ENCODE results near the gene LPCAT2. TPM values are rescaled to one million over a fixed set of nuclear protein-coding genes. Genes with fewer than 3 reads are reported as not detected.

The LPCAT2 gene
- total RNA-seq, 1 donor from 2014 or later, result 3.7 TPM

- Mint-ChIP-seq H3K4me3 (no peak overlapping the region), H3K27me3 (peaks cover 6% of the 10 kb centered on the region), H3K27ac (no peak overlapping the region), H3K9me3 (no peaks in the 10 kb centered on the region), H3K36me3 (ENCODE audit: low read depth) (no peaks in the 10 kb centered on the region), H3K4me1 (peaks cover 18% of the 10 kb centered on the region)
- peak; percentile 19 for DNase-seq
- intact Hi-C loops (cut with micrococcal nuclease), result no loop called here
Observed at GRCh38 chr16:55503726-55504550, 4.9 kb upstream of the LPCAT2 start.

GRCh38 chr16:55505333-55506015 lies 3.4 kb upstream of the LPCAT2 start:
- intact Hi-C loops (cut with micrococcal nuclease), result no loop called here
- Mint-ChIP-seq H3K4me1 (peaks cover 13% of the 10 kb centered on the region), H3K27ac (no peak overlapping the region), H3K9me3 (no peaks in the 10 kb centered on the region), H3K4me3 (no peak overlapping the region), H3K27me3 (peaks cover 20% of the 10 kb centered on the region), H3K36me3 (ENCODE audit: low read depth) (no peaks in the 10 kb centered on the region)
- DNase-seq, result peak; percentile 43

GRCh38 chr16:55506083-55506482 lies 2.8 kb upstream of the LPCAT2 start:
- H3K4me3 Mint-ChIP-seq, result no peak overlapping the region
- H3K27ac Mint-ChIP-seq, result no peak overlapping the region
- H3K36me3 Mint-ChIP-seq (ENCODE audit: low read depth), result no peaks in the 10 kb centered on the region
- H3K27me3 Mint-ChIP-seq, result peaks cover 21% of the 10 kb centered on the region
- peak; percentile 23 for DNase-seq
- no peaks in the 10 kb centered on the region for H3K9me3 Mint-ChIP-seq
- H3K4me1 Mint-ChIP-seq, result peaks cover 10% of the 10 kb centered on the region
- intact Hi-C loops (cut with micrococcal nuclease), result no loop called here

GRCh38 chr16:55506708-55507107 lies 2.2 kb upstream of the LPCAT2 start:
- DNase-seq, result no peak
- no peak overlapping the region for H3K4me3 Mint-ChIP-seq
- intact Hi-C loops (cut with micrococcal nuclease), result no loop called here
- peaks cover 2% of the 10 kb centered on the region for H3K9me3 Mint-ChIP-seq
- peaks cover 22% of the 10 kb centered on the region for H3K27me3 Mint-ChIP-seq
- no peaks in the 10 kb centered on the region for H3K36me3 Mint-ChIP-seq (ENCODE audit: low read depth)
- H3K4me1 Mint-ChIP-seq, result peaks cover 10% of the 10 kb centered on the region
- no peak overlapping the region for H3K27ac Mint-ChIP-seq

GRCh38 chr16:55508271-55508921 lies 476 bp upstream of the LPCAT2 start:
- Mint-ChIP-seq H3K27ac (no peak overlapping the region), H3K9me3 (peaks cover 17% of the 10 kb centered on the region), H3K4me3 (peak overlapping the region; percentile 79), H3K27me3 (peaks cover 30% of the 10 kb centered on the region), H3K4me1 (peaks cover 10% of the 10 kb centered on the region), H3K36me3 (ENCODE audit: low read depth) (no peaks in the 10 kb centered on the region)
- DNase-seq, result peak; percentile 50
- intact Hi-C loops (cut with micrococcal nuclease), result no loop called here

GRCh38 chr16:55510185-55510805 lies 1.4 kb downstream of the LPCAT2 start:
- DNase-seq, result no peak
- H3K9me3 Mint-ChIP-seq, result peaks cover 17% of the 10 kb centered on the region
- H3K36me3 Mint-ChIP-seq (ENCODE audit: low read depth), result no peaks in the 10 kb centered on the region
- intact Hi-C loops (cut with micrococcal nuclease), result loop anchor here (10.0 kb wide), 1 partner anchor 1225 kb away; the partner anchor contains the start of gene IRX3
- peak overlapping the region; percentile 79 for H3K4me3 Mint-ChIP-seq
- peaks cover 10% of the 10 kb centered on the region for H3K4me1 Mint-ChIP-seq
- H3K27me3 Mint-ChIP-seq, result peaks cover 30% of the 10 kb centered on the region
- H3K27ac Mint-ChIP-seq, result no peak overlapping the region

- peaks cover 10% of the 10 kb centered on the region for H3K4me1 Mint-ChIP-seq
- H3K4me3 Mint-ChIP-seq, result no peak overlapping the region
- no peak for DNase-seq
- peaks cover 17% of the 10 kb centered on the region for H3K9me3 Mint-ChIP-seq
- H3K36me3 Mint-ChIP-seq (ENCODE audit: low read depth), result no peaks in the 10 kb centered on the region
- no peak overlapping the region for H3K27ac Mint-ChIP-seq
- intact Hi-C loops (cut with micrococcal nuclease), result loop anchor here (10.0 kb wide), 1 partner anchor 1228 kb away; the partner anchor contains the start of gene IRX3
- peaks cover 28% of the 10 kb centered on the region for H3K27me3 Mint-ChIP-seq
Observed at GRCh38 chr16:55512941-55513340, 4.1 kb downstream of the LPCAT2 start.

GRCh38 chr16:55513616-55514015 lies 4.7 kb downstream of the LPCAT2 start:
- no peak overlapping the region for H3K4me3 Mint-ChIP-seq
- peaks cover 10% of the 10 kb centered on the region for H3K4me1 Mint-ChIP-seq
- no peak overlapping the region for H3K27ac Mint-ChIP-seq
- peaks cover 17% of the 10 kb centered on the region for H3K9me3 Mint-ChIP-seq
- peaks cover 25% of the 10 kb centered on the region for H3K27me3 Mint-ChIP-seq
- no peak for DNase-seq
- intact Hi-C loops (cut with micrococcal nuclease), result loop anchor here (10.0 kb wide), 1 partner anchor 1229 kb away; the partner anchor contains the start of gene IRX3
- no peaks in the 10 kb centered on the region for H3K36me3 Mint-ChIP-seq (ENCODE audit: low read depth)

GRCh38 chr16:55515111-55515510 lies 6.2 kb downstream of the LPCAT2 start:
- Mint-ChIP-seq H3K27ac (no peak overlapping the region), H3K4me1 (no peaks in the 10 kb centered on the region), H3K4me3 (no peak overlapping the region), H3K9me3 (peaks cover 17% of the 10 kb centered on the region), H3K36me3 (ENCODE audit: low read depth) (no peaks in the 10 kb centered on the region), H3K27me3 (peaks cover 13% of the 10 kb centered on the region)
- no peak for DNase-seq
- intact Hi-C loops (cut with micrococcal nuclease), result loop anchor here (10.0 kb wide), 1 partner anchor 1230 kb away; the partner anchor contains the start of gene IRX3

- Mint-ChIP-seq H3K4me1 (no peaks in the 10 kb centered on the region), H3K27ac (no peak overlapping the region), H3K36me3 (ENCODE audit: low read depth) (no peaks in the 10 kb centered on the region), H3K27me3 (no peaks in the 10 kb centered on the region), H3K9me3 (peaks cover 8% of the 10 kb centered on the region), H3K4me3 (no peak overlapping the region)
- intact Hi-C loops (cut with micrococcal nuclease), result no loop called here
- DNase-seq, result no peak
Observed at GRCh38 chr16:55521792-55522191, 12.9 kb downstream of the LPCAT2 start.

- Mint-ChIP-seq H3K27ac (no peak overlapping the region), H3K4me1 (no peaks in the 10 kb centered on the region), H3K4me3 (no peak overlapping the region), H3K27me3 (peaks cover 3% of the 10 kb centered on the region), H3K9me3 (peaks cover 8% of the 10 kb centered on the region), H3K36me3 (ENCODE audit: low read depth) (no peaks in the 10 kb centered on the region)
- DNase-seq, result no peak
- intact Hi-C loops (cut with micrococcal nuclease), result no loop called here
Observed at GRCh38 chr16:55526441-55526840, 17.6 kb downstream of the LPCAT2 start.

GRCh38 chr16:55527885-55528284 lies 19.0 kb downstream of the LPCAT2 start:
- no peak for DNase-seq
- H3K4me3 Mint-ChIP-seq, result no peak overlapping the region
- H3K27me3 Mint-ChIP-seq, result peaks cover 3% of the 10 kb centered on the region
- no peaks in the 10 kb centered on the region for H3K9me3 Mint-ChIP-seq
- no peaks in the 10 kb centered on the region for H3K4me1 Mint-ChIP-seq
- H3K36me3 Mint-ChIP-seq (ENCODE audit: low read depth), result no peaks in the 10 kb centered on the region
- intact Hi-C loops (cut with micrococcal nuclease), result no loop called here
- no peak overlapping the region for H3K27ac Mint-ChIP-seq

- Mint-ChIP-seq H3K27ac (no peak overlapping the region), H3K4me1 (no peaks in the 10 kb centered on the region), H3K4me3 (no peak overlapping the region), H3K36me3 (ENCODE audit: low read depth) (no peaks in the 10 kb centered on the region), H3K27me3 (peaks cover 3% of the 10 kb centered on the region), H3K9me3 (no peaks in the 10 kb centered on the region)
- DNase-seq, result no peak
- intact Hi-C loops (cut with micrococcal nuclease), result no loop called here
Observed at GRCh38 chr16:55529018-55529417, 20.1 kb downstream of the LPCAT2 start.
